Raji (cell line): ENCODE data around the gene CNTRL.

Experiments used
- POLR2A ChIP-seq: IDR thresholded peaks from 2 replicates; pipeline ENCODE4 v1.6.1; 2011; ENCODE audit warnings: low read depth, low read length, control low read depth; ENCODE audit not compliant: insufficient read depth

CNTRL gene

DNA sequence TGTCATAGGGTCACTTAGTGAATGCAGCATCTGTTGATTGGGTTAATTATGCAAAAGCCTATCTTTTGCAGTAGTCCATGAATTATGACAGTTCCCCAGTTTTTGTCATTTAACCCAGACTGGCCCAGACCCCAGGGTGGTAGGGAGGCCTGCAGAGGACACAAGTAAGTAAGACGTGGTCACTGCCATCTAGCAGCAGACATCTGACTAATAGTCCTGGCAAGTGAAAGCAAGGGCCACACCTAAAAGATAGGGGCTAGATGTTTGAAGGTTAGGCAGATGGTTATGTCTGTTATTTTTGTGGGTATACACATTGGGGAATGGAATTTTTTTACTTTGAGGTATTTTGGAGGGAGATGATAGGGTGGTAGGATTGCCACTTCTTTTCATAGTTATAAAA lies 78.9 kb downstream of the CNTRL start:
- TF ChIP-seq POLR2A, result no peak

DNA sequence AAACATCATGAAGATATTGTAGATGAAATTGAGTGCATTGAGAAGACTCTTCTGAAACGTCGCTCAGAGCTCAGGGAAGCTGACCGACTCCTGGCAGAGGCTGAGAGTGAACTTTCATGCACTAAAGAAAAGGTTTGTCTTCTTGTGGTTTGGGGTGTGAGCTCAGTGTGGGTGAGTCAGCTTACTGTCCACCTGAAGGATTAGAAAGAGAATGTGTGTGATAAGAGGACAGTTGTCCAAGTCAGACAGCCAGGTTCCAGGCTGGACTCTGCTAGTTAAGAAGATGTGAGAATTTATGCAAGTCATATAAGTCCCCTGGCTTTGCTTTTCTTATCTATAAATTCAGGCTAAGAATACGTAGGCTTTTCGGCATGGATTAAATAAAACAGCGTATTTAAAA lies 80.0 kb downstream of the CNTRL start:
- TF ChIP-seq POLR2A, result no peak

DNA sequence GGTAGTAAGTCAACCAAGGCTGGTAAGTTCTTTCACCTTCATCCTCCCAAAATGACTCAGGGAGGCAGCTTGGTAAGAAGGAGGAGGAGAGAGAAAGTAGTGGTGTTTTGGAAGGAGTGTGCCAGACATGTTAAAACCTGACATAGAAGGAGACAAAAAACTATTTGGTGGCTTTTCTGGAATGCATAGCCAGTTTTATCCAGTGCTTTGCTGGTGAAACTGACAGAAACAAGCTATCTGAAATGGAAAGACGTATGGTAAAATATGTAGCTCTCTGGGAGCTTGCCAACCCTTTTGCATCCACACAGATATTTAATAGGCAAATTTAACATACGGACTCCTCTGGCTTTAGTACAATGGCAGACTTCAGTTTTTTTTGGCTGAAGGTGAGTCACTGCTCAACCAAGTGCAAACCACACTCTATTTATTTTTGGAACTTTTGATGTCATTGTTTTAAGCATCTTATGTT lies 81.5 kb downstream of the CNTRL start:
- TF ChIP-seq POLR2A, result peak; percentile 38; the same call in 1 of the 2 replicates

DNA sequence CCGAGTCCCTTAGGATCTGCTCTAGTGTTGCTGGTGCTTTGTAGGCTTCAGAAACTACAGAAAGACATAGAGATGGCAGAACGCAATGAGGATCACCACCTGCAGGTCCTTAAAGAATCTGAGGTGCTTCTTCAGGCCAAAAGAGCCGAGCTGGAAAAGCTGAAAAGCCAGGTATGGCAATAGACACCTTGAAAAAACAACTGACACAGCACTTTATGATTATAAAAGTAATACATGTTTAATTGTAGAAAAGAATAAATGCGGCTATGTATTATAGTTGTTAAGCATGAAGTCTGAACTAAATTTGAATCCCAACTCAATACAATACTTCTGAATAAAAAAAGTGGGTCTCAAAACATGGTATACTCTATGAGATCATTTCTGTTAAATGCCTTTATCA lies 83.2 kb downstream of the CNTRL start:
- TF ChIP-seq POLR2A, result no peak

DNA sequence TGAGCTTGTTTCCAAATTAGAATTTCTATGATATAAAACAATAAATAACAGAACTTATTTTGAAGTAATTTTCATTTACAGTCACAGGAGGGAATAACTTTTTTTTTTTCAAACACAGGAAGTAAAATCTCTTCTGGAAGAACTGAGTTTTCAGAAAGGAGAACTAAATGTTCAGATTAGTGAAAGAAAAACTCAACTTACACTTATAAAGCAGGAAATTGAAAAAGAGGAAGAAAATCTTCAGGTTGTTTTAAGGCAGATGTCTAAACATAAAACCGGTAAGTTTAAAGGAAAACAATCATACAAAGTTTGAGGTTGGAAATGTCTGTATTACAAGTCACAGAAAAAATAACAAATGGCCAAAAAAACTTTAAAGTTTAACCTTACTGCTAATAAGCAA lies 85.3 kb downstream of the CNTRL start:
- no peak for TF ChIP-seq POLR2A

DNA sequence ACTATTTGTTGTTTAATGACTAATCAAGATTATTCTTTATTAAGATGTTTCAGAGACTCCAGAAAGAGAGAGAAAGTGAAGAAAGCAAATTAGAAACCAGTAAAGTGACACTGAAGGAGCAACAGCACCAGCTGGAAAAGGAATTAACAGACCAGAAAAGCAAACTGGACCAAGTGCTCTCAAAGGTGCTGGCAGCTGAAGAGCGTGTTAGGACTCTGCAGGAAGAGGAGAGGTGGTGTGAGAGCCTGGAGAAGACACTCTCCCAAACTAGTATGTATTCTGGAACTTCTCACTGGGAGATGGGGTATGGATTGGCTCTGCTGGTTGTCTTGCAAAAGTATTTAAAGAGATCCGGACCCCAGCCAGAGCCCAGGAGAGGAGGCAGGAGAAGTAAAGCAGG lies 93.3 kb downstream of the CNTRL start:
- TF ChIP-seq POLR2A, result no peak

DNA sequence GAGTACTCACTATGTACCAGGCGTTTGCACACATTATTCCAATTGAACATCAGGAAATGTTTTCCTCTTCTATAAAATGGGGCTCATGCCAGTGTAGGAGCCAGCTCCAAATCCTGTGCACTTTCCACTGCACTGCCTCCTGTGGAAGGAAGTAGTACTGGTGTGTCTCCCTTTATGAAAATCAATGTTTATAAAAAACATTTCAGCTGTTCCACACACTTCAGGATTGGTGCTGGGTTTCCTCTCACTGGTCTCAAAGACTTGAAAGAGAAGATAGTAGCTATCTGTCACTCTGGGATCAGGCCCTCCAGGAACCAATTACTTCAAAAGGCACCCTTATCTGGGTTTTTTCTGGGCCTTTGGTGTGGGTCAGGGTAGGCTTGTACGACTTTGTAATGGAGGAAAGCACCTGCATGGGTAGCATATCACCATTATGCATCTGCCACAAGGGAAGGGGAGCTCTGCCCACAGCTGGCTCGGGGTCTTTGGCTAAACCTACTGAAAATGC lies 94.4 kb downstream of the CNTRL start:
- TF ChIP-seq POLR2A, result no peak

DNA sequence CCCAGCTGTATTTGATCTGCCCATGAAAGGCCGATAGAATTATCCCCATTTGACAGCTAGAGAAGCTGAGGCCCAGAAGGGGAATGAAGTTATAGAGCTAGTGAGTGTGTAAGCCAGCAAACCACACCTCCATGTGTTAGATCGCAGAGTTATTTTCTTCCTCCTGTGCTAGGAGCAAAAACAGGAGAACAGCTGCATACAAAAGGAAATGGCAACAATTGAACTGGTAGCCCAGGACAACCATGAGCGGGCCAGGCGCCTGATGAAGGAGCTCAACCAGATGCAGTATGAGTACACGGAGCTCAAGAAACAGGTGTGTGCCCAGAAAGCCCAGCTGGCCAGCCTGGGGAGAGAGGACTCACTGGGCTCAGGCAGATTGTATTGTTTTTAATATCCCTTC lies 96.5 kb downstream of the CNTRL start:
- no peak for TF ChIP-seq POLR2A

DNA sequence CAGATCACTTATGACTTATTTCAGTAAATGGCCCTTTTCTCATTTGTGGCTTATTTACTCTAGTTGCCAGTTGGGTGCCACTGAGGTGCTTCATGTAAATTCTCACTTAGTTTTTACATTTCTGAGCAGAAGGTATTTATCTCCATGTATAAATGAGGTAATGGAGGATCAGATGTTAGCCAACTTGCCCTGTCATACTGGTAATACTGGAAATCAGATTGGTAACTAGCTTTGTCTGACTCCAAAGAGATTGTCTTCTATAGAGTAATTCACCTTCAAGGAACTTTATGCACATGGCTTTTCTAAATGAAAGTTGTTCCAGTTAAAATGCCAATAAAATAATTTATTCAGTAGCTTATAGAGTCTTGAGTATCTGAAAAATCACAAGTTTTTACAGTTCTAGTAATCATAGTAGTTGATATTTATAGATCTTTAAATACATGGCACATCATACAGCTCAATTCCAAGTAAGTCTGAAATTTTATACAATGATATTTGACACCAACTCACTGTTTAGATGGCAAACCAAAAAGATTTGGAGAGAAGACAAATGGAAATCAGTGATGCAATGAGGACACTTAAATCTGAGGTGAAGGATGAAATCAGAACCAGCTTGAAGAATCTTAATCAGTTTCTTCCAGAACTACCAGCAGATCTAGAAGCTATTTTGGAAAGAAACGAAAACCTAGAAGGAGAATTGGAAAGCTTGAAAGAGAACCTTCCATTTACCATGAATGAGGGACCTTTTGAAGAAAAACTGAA lies 98.2 kb downstream of the CNTRL start:
- TF ChIP-seq POLR2A, result no peak

DNA sequence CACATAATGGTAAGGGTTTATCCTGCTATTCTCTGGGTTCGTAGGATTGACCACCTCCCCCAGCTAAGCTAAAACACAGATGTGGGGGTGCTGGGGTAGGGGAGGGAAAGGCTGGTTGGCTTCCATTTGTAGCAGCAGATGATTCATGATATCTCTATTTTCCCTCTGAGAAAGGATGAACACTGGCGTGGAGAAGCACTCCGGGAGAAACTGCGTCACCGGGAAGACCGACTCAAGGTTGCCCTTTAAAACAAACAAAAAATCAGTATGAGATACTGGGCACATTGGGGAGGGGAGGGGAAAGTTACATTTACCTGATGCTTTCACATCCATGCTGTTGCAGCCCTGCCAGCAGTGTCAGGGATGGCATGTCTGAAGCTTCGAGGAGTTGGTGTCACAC lies 98.7 kb downstream of the CNTRL start:
- no peak for TF ChIP-seq POLR2A

DNA sequence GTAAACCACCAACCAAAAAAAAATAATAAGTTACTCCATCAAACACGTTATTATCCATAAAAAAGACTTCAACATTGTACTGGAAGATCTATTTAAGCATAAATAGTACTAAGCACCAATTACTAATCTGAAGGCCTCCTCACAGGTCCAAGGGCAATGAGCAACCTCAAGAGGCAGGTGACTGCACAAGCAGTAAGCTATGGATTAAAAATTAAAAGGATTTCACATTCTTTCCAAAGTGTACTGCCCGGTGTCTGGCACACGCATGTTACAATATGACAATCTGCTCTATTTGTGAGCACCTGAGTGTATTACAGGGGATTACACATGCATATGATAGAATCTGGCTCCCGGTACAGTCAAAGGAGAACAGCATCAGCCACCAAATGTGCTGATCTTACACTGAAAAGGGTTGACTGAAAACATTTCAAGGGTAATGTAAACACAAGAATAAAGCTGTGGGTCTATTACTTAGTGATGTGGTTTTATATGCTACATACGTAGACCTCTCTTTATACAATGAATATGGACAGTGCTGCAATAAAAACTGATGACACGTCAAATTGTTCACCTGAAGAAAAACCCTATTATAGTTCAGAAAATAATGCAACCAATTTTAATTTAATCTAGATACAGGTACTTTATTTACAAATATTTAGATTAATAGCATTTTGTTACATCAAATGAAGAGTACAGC lies 104.1 kb downstream of the CNTRL start:
- TF ChIP-seq POLR2A, result no peak

DNA sequence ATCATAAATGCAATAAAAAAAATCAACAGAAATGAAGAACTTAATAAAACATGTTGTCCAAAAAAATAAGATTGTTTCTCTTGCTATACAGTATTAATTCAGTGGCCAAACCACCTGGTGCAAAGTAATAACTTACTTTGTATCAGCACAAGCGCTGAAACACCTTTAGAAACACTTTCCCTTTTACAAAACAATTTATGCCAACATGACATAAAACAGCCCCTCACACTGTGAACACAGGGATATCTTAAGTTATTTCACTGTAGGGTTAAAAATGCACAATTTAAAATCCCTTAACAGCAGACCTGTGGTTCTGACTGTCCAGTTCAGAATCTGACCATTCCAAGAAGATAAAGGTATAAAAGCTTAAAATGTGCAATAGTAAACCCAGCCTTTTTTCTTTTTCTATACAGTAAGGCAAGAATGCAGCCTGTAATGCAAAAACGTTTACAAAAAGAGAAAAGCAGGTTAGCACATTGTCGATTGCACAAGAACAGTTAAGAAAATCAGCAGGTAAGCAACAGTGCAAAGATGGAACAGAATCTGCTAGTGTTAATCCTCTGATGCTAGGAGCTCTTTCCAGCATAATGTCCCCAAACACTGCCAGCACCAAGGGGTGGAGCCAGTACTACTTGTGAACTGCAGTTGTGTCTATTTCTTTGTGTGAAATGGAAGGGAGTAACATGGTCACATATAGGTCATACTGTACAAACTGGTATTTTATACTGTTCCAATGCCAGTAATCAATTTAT lies 105.4 kb downstream of the CNTRL start:
- TF ChIP-seq POLR2A, result no peak

DNA sequence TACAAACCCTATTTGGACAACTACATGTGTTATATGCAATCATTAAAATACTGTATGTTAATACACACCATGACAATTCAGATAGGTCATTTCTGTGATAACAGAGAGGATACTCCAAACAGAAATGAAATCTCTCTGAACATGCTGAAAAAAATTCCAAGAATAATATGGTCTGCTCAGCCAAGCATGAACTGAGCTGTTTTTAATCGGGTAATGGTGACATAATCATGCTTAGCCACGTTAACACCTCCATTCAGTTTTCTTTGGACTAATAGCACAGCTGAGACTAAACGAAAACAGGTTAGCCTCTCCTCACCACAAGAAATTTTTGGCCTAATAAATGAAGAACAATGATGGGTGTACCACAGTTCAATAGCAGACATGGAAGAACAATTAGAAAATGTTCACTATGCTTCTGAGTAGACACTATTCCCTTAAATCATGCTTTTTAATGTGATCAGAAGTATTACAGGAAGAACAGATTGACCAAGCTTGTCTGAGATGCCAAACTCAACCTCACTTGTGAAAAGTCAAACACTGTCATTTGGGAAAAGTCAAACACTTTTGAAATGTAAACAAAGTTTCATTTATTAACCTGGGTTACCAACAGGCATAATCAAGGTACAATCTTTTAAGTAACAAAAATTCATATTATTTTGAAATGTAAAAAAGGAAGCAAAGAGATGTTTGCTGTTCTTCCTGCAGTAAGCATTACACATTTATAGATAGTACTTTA lies 107.5 kb downstream of the CNTRL start:
- no peak for TF ChIP-seq POLR2A

DNA sequence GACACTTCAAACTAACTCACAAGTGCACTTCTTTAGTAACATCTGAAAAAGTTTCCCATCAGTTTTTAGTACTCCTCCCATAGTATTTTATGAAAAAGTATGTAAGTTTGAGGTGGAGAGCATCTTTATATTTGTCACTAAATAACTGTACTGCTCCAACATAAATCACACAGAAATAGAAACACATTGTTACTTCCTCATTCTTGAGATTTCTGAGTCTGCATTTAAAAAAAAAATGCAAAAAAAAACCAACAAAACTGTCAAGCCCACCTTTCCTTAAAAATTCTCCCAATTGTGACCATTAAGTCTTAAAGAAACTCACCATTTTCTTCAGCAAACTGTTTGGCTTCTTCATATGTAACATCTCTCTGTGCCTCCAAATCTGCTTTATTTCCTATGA lies 108.2 kb downstream of the CNTRL start:
- no peak for TF ChIP-seq POLR2A

DNA sequence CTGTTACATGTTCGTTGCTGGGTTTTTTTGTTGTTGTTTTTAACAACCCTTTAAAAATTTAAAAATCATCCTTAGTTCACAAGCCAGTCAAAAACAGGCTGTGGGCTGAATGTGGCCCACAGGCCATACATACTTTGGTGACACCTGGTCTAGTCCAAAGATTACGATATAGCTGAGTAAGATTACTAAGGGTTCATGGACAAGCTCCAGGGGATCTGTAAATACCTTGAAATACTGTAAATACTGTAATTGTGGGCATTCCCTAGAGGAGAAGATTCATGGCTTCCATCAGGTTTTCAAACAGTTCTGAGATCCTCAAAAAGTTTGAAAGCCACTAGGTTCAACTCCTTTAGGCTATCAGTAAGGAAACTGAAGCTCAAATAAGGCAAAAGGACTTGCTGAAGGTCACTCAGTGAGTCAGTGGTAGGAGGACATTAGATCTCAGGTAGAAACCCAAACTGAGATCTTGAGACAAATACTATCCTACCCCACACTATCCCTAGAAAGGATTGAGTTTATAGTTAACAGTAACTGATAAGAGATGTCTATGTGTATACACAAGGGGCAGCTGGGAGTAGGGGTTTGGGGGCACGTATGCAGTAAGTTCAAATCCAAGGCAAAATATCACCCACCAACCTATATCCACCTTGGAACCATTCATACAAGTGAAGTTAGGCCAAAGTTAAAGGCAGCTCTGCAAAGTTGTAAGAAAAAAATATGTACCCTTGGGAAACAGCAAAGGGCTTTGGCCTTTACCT lies 109.1 kb downstream of the CNTRL start:
- no peak for TF ChIP-seq POLR2A

DNA sequence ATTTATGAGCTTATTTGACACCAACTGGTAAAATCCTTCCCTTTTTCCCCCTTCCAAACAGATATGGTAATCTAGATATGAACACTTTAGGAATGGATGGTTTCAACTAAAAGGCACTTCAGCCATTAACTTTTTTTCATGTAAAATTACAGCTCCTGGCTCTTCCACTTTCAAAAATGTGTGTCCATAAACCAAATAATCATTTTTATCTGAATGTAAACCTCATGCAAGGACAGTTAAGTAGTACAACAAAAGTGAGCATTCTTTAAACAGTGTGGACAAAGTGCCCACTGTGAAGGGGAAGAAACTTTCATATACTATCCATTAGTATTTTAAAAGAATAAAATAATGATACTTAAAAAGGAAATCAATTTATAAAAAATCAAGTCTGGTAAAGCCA lies 109.7 kb downstream of the CNTRL start:
- no peak for TF ChIP-seq POLR2A
